PFSK-1 (cell line): ENCODE results near the gene AVL9.

Experiments used
- FOXP2 ChIP-seq: optimal IDR thresholded peaks from 2 replicates; pipeline ENCODE3; 2011; ENCODE audit warnings: borderline replicate concordance, control low read depth, inconsistent platforms; ENCODE audit not compliant: insufficient read depth; ENCODE audit errors: extremely low read length, extremely low read depth
- POLR2AphosphoS5 ChIP-seq: IDR thresholded peaks from 2 replicates; pipeline ENCODE4 v1.6.1; 2012; ENCODE audit warnings: low read depth, mild to moderate bottlenecking, control low read depth, low read length, moderate library complexity
- REST ChIP-seq, 2 experiments: IDR thresholded peaks; 2 replicates each; pipeline versions ENCODE4 v1.6.1 to v1.8.0; 2011 to 2012; ENCODE audit warnings: low read depth in 2 of 2, low read length in 2 of 2, control low read depth in 1 of 2, inconsistent platforms in 1 of 2, mild to moderate bottlenecking in 1 of 2, moderate library complexity in 1 of 2; ENCODE audit not compliant: insufficient read depth in 1 of 2
- SIN3A ChIP-seq: IDR thresholded peaks from 2 replicates; pipeline ENCODE4 v1.6.1; 2012; ENCODE audit warnings: mild to moderate bottlenecking, low read length, moderate library complexity, borderline replicate concordance; ENCODE audit not compliant: insufficient read depth
- TAF1 ChIP-seq: IDR thresholded peaks from 2 replicates; pipeline ENCODE4 v1.6.1; 2012; ENCODE audit warnings: low read length, control low read depth, borderline replicate concordance; ENCODE audit not compliant: insufficient read depth

Gene AVL9

GRCh38 chr7:32579776-32580175 lies 84.5 kb downstream of the AVL9 start:
- no peak for TF ChIP-seq REST (IDR thresholded peaks at IDR 0.05; ENCODE audit: insufficient read depth in 1 of 2, low read depth in 2 of 2, low read length in 2 of 2)
- TF ChIP-seq SIN3A, result no peak
- no peak for TF ChIP-seq POLR2AphosphoS5
- TF ChIP-seq TAF1, result no peak
- TF ChIP-seq FOXP2, result no peak

DNA sequence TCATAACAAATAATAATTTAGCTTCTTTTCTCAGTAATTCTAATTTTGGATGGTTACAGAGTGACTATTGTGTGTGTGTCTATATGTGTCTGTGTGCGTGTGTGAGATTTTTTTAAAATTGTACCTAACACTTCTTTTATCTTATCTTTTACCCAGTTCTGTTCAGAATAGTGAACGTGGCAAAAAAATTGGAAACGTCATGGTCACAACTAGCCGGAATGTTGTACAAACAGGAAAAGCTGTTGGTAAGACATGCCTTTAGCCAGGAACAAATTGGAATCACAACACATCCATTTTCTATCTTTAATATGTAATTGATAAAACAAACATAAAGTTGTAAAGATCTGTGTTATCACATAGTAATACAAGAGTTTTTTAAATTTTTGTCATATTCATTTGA lies 85.4 kb downstream of the AVL9 start:
- TF ChIP-seq REST (IDR thresholded peaks at IDR 0.05; ENCODE audit: insufficient read depth in 1 of 2, low read depth in 2 of 2, low read length in 2 of 2), result no peak
- TF ChIP-seq TAF1, result no peak
- no peak for TF ChIP-seq FOXP2
- no peak for TF ChIP-seq SIN3A
- TF ChIP-seq POLR2AphosphoS5, result no peak

GRCh38 chr7:32582036-32582435 lies 86.7 kb downstream of the AVL9 start:
- no peak for TF ChIP-seq POLR2AphosphoS5
- TF ChIP-seq SIN3A, result no peak
- no peak for TF ChIP-seq REST (IDR thresholded peaks at IDR 0.05; ENCODE audit: insufficient read depth in 1 of 2, low read depth in 2 of 2, low read length in 2 of 2)
- TF ChIP-seq TAF1, result no peak

GRCh38 chr7:32583791-32584190 lies 88.5 kb downstream of the AVL9 start:
- no peak for TF ChIP-seq POLR2AphosphoS5
- no peak for TF ChIP-seq SIN3A
- no peak for TF ChIP-seq TAF1
- TF ChIP-seq FOXP2, result no peak
- TF ChIP-seq REST (IDR thresholded peaks at IDR 0.05; ENCODE audit: insufficient read depth in 1 of 2, low read depth in 2 of 2, low read length in 2 of 2), result no peak
